Measurements from ENCODE around the gene VAPA.

GRCh38 chr18:9901377-9901776, 12.4 kb upstream of the VAPA start:
- TF ChIP-seq NFIC (IDR thresholded peaks at IDR 0.05; ENCODE audit: borderline replicate concordance) (no peak), USF2 (IDR thresholded peaks at IDR 0.05; ENCODE audit: borderline replicate concordance, low read depth, low read length) (no peak), POLR2AphosphoS5 (IDR thresholded peaks at IDR 0.05; ENCODE audit: low read depth, low read length) (no peak), CTCF (IDR thresholded peaks at IDR 0.05) (no peak), TAF1 (IDR thresholded peaks at IDR 0.05; ENCODE audit: borderline replicate concordance, low read depth, low read length) (no peak), RAD21 (IDR thresholded peaks at IDR 0.05; ENCODE audit: low read length) (no peak), ZBTB33 (IDR thresholded peaks at IDR 0.05; ENCODE audit: borderline replicate concordance, low read depth) (no peak), USF1 (IDR thresholded peaks at IDR 0.05; ENCODE audit: borderline replicate concordance, low read depth) (no peak), SIN3A (IDR thresholded peaks at IDR 0.05; ENCODE audit: borderline replicate concordance, low read depth, low read length) (no peak), RXRA (IDR thresholded peaks at IDR 0.05; ENCODE audit: borderline replicate concordance, low read depth) (no peak), MAX (IDR thresholded peaks at IDR 0.05; ENCODE audit: low read depth) (no peak), SMC3 (IDR thresholded peaks at IDR 0.05; ENCODE audit: low read depth, low read length) (no peak), NRF1 (IDR thresholded peaks at IDR 0.05; ENCODE audit: low read depth, low read length) (no peak)

Measured in SK-N-SH (cell line).